ENCODE results near the gene REM2.

GRCh38 chr14:22837750-22838538, 45.1 kb upstream of the REM2 start:
- TF ChIP-seq, protein P1, sequence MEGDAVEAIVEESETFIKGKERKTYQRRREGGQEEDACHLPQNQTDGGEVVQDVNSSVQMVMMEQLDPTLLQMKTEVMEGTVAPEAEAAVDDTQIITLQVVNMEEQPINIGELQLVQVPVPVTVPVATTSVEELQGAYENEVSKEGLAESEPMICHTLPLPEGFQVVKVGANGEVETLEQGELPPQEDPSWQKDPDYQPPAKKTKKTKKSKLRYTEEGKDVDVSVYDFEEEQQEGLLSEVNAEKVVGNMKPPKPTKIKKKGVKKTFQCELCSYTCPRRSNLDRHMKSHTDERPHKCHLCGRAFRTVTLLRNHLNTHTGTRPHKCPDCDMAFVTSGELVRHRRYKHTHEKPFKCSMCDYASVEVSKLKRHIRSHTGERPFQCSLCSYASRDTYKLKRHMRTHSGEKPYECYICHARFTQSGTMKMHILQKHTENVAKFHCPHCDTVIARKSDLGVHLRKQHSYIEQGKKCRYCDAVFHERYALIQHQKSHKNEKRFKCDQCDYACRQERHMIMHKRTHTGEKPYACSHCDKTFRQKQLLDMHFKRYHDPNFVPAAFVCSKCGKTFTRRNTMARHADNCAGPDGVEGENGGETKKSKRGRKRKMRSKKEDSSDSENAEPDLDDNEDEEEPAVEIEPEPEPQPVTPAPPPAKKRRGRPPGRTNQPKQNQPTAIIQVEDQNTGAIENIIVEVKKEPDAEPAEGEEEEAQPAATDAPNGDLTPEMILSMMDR (conservative IDR thresholded peaks at IDR 0.05; ENCODE audit: low read depth, low read length), result 0 out of 2 replicates have a peak, but pooled peaks have one; percentile 11
- no peak for TF ChIP-seq SMC3 (IDR thresholded peaks at IDR 0.05; ENCODE audit: low read depth, low read length)
